Measurements from ENCODE around the gene MTMR3. TPM values are rescaled to one million over a fixed set of nuclear protein-coding genes. Genes with fewer than 3 reads are reported as not detected.

MTMR3 gene
- total and polyA plus RNA-seq, 2 experiments from 2014 or later = 12.6 to 22.2 TPM

DNA sequence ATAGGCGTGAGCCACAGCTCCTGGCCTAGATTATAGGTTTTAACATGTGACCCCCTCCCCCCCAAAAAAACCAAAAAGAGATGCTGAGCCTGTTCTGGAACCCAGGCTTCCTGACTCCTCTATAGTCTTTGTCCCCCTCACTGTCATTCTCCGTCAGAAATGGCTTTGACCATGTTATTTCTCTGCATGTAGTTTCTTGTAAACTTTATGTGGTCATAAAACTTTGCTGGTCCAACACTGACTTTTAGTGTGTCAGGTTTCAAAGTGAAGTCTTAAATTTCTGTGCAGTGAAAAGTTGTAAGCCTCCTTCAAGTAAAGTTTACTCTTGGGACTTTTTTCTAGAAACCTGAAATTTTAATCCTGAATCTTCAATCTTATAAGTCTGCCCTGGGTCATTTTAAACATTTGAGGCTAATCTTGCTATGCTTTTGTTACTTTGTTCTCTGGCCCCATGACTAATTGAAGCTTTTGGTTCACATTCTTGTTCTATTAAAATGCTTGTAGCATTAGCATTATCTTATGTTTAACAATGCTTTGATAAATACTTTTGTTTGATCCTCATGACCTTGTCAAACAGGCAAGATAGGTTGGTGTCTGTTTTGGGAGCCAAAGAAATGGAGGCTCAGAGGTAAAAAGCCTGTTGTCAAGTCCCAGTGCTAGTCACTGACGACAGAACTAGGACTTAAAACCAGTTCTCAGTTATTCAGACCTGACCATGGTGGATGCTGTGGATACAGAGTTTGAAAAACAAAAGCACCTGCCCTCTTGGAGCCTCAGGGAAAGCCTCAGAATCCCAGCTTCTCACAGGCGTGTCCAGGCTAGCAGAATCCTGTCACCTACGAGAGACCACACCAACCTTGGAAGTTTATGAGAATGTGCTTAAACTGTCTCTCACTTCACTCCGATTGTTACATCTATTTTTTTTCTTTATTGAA, 109.6 kb downstream of the MTMR3 start:
- H4K20me1 ChIP-seq (ENCODE audit: insufficient read depth) = peaks cover 7% of the 10 kb centered on the region; the same call in 1 of the 2 replicates
- H3K36me3 ChIP-seq (ENCODE audit: low read depth) = peaks cover 5% of the 10 kb centered on the region
- H3K4me3 ChIP-seq = no peak overlapping the region
- H3K4me2 ChIP-seq (ENCODE audit: unreplicated experiment) = no peak overlapping the region
- TF ChIP-seq EZH2phosphoT487 (IDR thresholded peaks at IDR 0.05; ENCODE audit: insufficient read depth, low read depth) (no peak), EZH2 (IDR thresholded peaks at IDR 0.05; ENCODE audit: insufficient read depth, poor library complexity, severe bottlenecking) (no peak)
- H3K79me2 ChIP-seq (ENCODE audit: insufficient read depth) = 0 out of 2 replicates have a peak, but pooled peaks cover 11% of the 10 kb centered on the region
- no peaks in the 10 kb centered on the region for H3K9me2 ChIP-seq (ENCODE audit: insufficient read depth)
- peak; percentile 23 for DNase-seq
- no peak overlapping the region for H3K9ac ChIP-seq
- H2AFZ ChIP-seq = no peak overlapping the region
- H3K9me3 ChIP-seq (ENCODE audit: low read depth) = no peaks in the 10 kb centered on the region
- no peak overlapping the region for H3K27ac ChIP-seq
- in situ Hi-C loops (cut with MboI) = no loop called here
- peaks cover 40% of the 10 kb centered on the region for H3F3A ChIP-seq (ENCODE audit: insufficient read depth)
- WGBS, 2 experiments (ENCODE audit: low coverage in 1 of 2, low lambda C conversion rate in 2 of 2, missing lambda C conversion rate in 2 of 2) = 96 to 99% methylated on average over 6 of the region's 6 CpGs
- peaks cover 32% of the 10 kb centered on the region for H3K4me1 ChIP-seq (ENCODE audit: insufficient read depth)
- no peaks in the 10 kb centered on the region for H3K27me3 ChIP-seq (replicated peaks; ENCODE audit: insufficient read depth)

DNA sequence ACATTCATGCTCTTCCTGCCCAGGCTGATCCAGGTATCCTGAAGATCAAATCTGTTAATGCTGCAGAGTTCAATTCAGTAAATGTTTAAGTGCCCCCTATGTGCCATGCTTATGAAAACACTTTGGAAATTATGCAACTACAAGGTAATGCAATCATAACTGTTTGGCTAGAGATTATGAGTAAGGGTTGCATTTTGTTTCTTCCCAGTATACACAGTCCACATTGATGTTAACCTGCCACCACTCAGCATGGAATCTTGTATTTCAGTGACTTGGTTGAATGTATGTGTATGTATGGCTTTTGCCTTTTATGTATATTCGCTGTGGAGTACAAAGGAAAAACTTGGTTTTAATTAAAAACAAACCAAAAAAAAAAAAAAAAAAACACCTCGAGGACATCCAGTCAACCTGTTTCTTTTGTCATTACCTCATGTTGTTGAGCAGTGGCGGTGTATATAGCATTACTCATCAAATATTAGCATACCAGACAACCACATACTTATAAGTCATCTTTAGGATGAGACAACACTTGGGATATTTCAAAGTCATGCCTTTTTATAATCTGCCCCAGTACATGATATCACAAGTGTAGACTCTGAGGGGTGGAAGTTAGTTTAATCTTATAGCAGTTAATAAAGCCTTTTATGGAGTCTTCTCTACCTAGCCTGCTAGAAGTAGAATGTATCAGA, 111.2 kb downstream of the MTMR3 start:
- H2AFZ ChIP-seq = no peak overlapping the region
- H3K4me2 ChIP-seq (ENCODE audit: unreplicated experiment) = peak overlapping the region; percentile 16
- WGBS, 2 experiments (ENCODE audit: low coverage in 1 of 2, low lambda C conversion rate in 2 of 2, missing lambda C conversion rate in 2 of 2) = 10 to 15% methylated on average over 3 of the region's 3 CpGs
- H3K4me3 ChIP-seq = no peak overlapping the region; the same call in 1 of the 2 replicates
- TF ChIP-seq EZH2 (IDR thresholded peaks at IDR 0.05; ENCODE audit: insufficient read depth, poor library complexity, severe bottlenecking) = no peak
- 0 out of 2 replicates have a peak, but pooled peaks have one; percentile 67 for TF ChIP-seq EZH2phosphoT487 (IDR thresholded peaks at IDR 0.05; ENCODE audit: insufficient read depth, low read depth)
- 0 out of 2 replicates have a peak, but pooled peaks cover 6% of the 10 kb centered on the region for H3K79me2 ChIP-seq (ENCODE audit: insufficient read depth)
- in situ Hi-C loops (cut with MboI) = no loop called here
- H3K9me2 ChIP-seq (ENCODE audit: insufficient read depth) = no peaks in the 10 kb centered on the region
- no peaks in the 10 kb centered on the region for H3K27me3 ChIP-seq (replicated peaks; ENCODE audit: insufficient read depth)
- 0 out of 2 replicates have a peak overlapping the region, but pooled peaks have one; percentile 16 for H3K9ac ChIP-seq
- peaks cover 7% of the 10 kb centered on the region; the same call in 1 of the 2 replicates for H4K20me1 ChIP-seq (ENCODE audit: insufficient read depth)
- H3K36me3 ChIP-seq (ENCODE audit: low read depth) = peaks cover 6% of the 10 kb centered on the region; the same call in 1 of the 2 replicates
- peaks cover 32% of the 10 kb centered on the region for H3K4me1 ChIP-seq (ENCODE audit: insufficient read depth)
- H3F3A ChIP-seq (ENCODE audit: insufficient read depth) = peaks cover 40% of the 10 kb centered on the region
- DNase-seq = peak; percentile 86
- H3K27ac ChIP-seq = peak overlapping the region; percentile 56
- H3K9me3 ChIP-seq (ENCODE audit: low read depth) = no peaks in the 10 kb centered on the region

DNA sequence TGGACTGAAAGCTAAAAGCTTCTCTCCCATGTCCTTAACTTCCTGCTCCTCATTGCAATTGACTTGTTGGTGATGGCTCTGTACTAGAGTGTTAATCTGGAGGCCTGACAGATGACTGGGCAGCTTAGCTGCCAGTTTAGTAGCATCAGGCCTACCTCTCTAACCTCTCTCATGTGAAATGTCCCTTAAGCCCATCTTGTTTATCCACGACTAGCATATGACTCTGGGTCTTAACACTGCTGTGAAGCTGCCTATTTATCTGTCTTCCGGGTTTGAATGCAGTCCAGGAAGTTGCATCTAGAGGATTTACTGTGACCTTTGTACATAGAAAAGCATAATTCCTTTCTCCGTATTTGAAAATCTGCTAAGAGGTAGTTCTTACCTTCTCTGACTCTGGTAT, 112.0 kb downstream of the MTMR3 start:
- no peak overlapping the region for H2AFZ ChIP-seq
- in situ Hi-C loops (cut with MboI) = no loop called here

DNA sequence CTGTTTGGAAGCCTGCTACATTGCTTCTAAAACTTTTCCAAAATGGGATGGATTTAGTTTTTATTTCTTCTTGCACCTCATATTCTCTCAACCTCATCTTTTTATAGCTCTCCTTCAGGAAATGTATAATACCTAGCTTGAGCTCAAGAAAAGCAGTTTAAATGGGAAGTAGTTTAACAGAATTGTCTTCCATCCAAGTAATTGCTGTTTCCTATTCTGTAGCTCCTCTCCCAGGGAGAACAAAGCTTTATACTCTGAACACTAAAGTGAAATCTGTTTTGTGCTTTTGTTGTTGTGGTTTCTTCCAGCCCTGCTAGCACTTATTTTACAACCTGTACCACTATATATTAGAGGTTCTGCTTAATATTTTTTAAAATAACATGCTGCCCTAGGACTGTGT, 114.1 kb downstream of the MTMR3 start:
- H3K9me3 ChIP-seq (ENCODE audit: low read depth) = no peaks in the 10 kb centered on the region
- in situ Hi-C loops (cut with MboI) = no loop called here
- no peak for TF ChIP-seq EZH2 (IDR thresholded peaks at IDR 0.05; ENCODE audit: insufficient read depth, poor library complexity, severe bottlenecking)
- no peaks in the 10 kb centered on the region for H3K27me3 ChIP-seq (replicated peaks; ENCODE audit: insufficient read depth)
- H3K9me2 ChIP-seq (ENCODE audit: insufficient read depth) = no peaks in the 10 kb centered on the region
- H3F3A ChIP-seq (ENCODE audit: insufficient read depth) = peaks cover 40% of the 10 kb centered on the region
- H4K20me1 ChIP-seq (ENCODE audit: insufficient read depth) = peaks cover 7% of the 10 kb centered on the region; the same call in 1 of the 2 replicates
- no peak overlapping the region for H2AFZ ChIP-seq
- no peak for DNase-seq
- H3K4me3 ChIP-seq = no peak overlapping the region
- peaks cover 10% of the 10 kb centered on the region; the same call in 1 of the 2 replicates for H3K36me3 ChIP-seq (ENCODE audit: low read depth)
- H3K79me2 ChIP-seq (ENCODE audit: insufficient read depth) = 0 out of 2 replicates have a peak, but pooled peaks cover 8% of the 10 kb centered on the region
- no peak overlapping the region for H3K27ac ChIP-seq
- H3K4me2 ChIP-seq (ENCODE audit: unreplicated experiment) = no peak overlapping the region
- no peak overlapping the region for H3K9ac ChIP-seq
- H3K4me1 ChIP-seq (ENCODE audit: insufficient read depth) = peaks cover 39% of the 10 kb centered on the region

More for the DNA sequence above, 112.0 kb downstream of the MTMR3 start:
- Histone ChIP-seq H3K4me2 (ENCODE audit: unreplicated experiment) (peak overlapping the region; percentile 16), H3K27ac (peak overlapping the region; percentile 56), H3K9me2 (ENCODE audit: insufficient read depth) (no peaks in the 10 kb centered on the region), H3K27me3 (replicated peaks; ENCODE audit: insufficient read depth) (no peaks in the 10 kb centered on the region), H3K36me3 (ENCODE audit: low read depth) (peaks cover 10% of the 10 kb centered on the region; the same call in 1 of the 2 replicates), H3K4me3 (no peak overlapping the region; the same call in 1 of the 2 replicates), H4K20me1 (ENCODE audit: insufficient read depth) (peaks cover 7% of the 10 kb centered on the region; the same call in 1 of the 2 replicates), H3K9me3 (ENCODE audit: low read depth) (no peaks in the 10 kb centered on the region), H3K79me2 (ENCODE audit: insufficient read depth) (0 out of 2 replicates have a peak, but pooled peaks cover 8% of the 10 kb centered on the region), H3F3A (ENCODE audit: insufficient read depth) (peaks cover 40% of the 10 kb centered on the region), H3K9ac (0 out of 2 replicates have a peak overlapping the region, but pooled peaks have one; percentile 16), H3K4me1 (ENCODE audit: insufficient read depth) (peaks cover 32% of the 10 kb centered on the region)
- DNase-seq = peak; percentile 49
- no peak for TF ChIP-seq EZH2 (IDR thresholded peaks at IDR 0.05; ENCODE audit: insufficient read depth, poor library complexity, severe bottlenecking)
- TF ChIP-seq EZH2phosphoT487 (IDR thresholded peaks at IDR 0.05; ENCODE audit: insufficient read depth, low read depth) = no peak
- WGBS, 2 experiments (ENCODE audit: low coverage in 1 of 2, low lambda C conversion rate in 2 of 2, missing lambda C conversion rate in 2 of 2) = 49 to 54% methylated on average over 3 of the region's 3 CpGs

Data from GM23248 (cell line).